HG03066 (cell line): Measurements from ENCODE around the gene F2.
"Not testable (repeated sequence)": the region's sequence is repeated elsewhere in the genome, so short reads cannot be mapped to it uniquely, and the experiment has no call there.

ENCODE experiments used
- ATAC-seq: cut with Tn5 transposase; IDR thresholded peaks from one replicate; pipeline ENCODE4 v1.9.1; 2021; ENCODE audit warnings: low read depth; ENCODE audit not compliant: unreplicated experiment

F2 gene

GRCh38 chr11:46719048-46719542 is at the start of gene F2:
F2 (plus strand) TSS chr11:46719213; CDS start chr11:46719236, 23 bp downstream.
- ATAC-seq, result no peak

GRCh38 chr11:46669711-46670139 is 49.3 kb upstream of the F2 start:
- no peak for ATAC-seq

- ATAC-seq, result not testable (repeated sequence)
Measured at GRCh38 chr11:46670521-46670920, 48.5 kb upstream of the F2 start.

GRCh38 chr11:46671958-46672315 is 47.1 kb upstream of the F2 start:
- no peak for ATAC-seq

GRCh38 chr11:46672381-46672839 is 46.6 kb upstream of the F2 start:
- no peak for ATAC-seq

- no peak for ATAC-seq
Measured at GRCh38 chr11:46673713-46674462, 45.1 kb upstream of the F2 start.

GRCh38 chr11:46674463-46675287 is 44.3 kb upstream of the F2 start:
- ATAC-seq, result no peak

- ATAC-seq, result no peak
Measured at GRCh38 chr11:46675288-46675851, 43.6 kb upstream of the F2 start.

- no peak for ATAC-seq
Measured at GRCh38 chr11:46675949-46676348, 43.1 kb upstream of the F2 start.

GRCh38 chr11:46676436-46677158 is 42.4 kb upstream of the F2 start:
- no peak for ATAC-seq

- no peak for ATAC-seq
Measured at GRCh38 chr11:46677169-46677568, 41.8 kb upstream of the F2 start.

- no peak for ATAC-seq
Measured at GRCh38 chr11:46677991-46678740, 40.8 kb upstream of the F2 start.

GRCh38 chr11:46678741-46679130 is 40.3 kb upstream of the F2 start:
- no peak for ATAC-seq

GRCh38 chr11:46679241-46680163 is 39.5 kb upstream of the F2 start:
- no peak for ATAC-seq

- ATAC-seq, result no peak
Measured at GRCh38 chr11:46680164-46680760, 38.8 kb upstream of the F2 start.

- no peak for ATAC-seq
Measured at GRCh38 chr11:46680815-46681214, 38.2 kb upstream of the F2 start.

- no peak for ATAC-seq
Measured at GRCh38 chr11:46681814-46682213, 37.2 kb upstream of the F2 start.
